ENCODE measurements around the gene PAX7. TPM values are rescaled to one million over a fixed set of nuclear protein-coding genes. Genes with fewer than 3 reads are reported as not detected.

Gene PAX7
- total RNA-seq, 4 donors from 2014 or later = not detected

- TF ChIP-seq CTCF (IDR thresholded peaks at IDR 0.05; ENCODE audit: low read depth) = no peak
Measured at GRCh38 chr1:18644013-18644399, 13.4 kb downstream of the PAX7 start.

GRCh38 chr1:18644446-18644845 lies 13.8 kb downstream of the PAX7 start:
- no peak for TF ChIP-seq CTCF (IDR thresholded peaks at IDR 0.05; ENCODE audit: low read depth)

GRCh38 chr1:18644973-18645746 lies 14.5 kb downstream of the PAX7 start:
- no peak for TF ChIP-seq CTCF (IDR thresholded peaks at IDR 0.05; ENCODE audit: low read depth)

- TF ChIP-seq CTCF (IDR thresholded peaks at IDR 0.05; ENCODE audit: low read depth) = no peak
Measured at GRCh38 chr1:18645747-18646090, 15.1 kb downstream of the PAX7 start.

- TF ChIP-seq CTCF (IDR thresholded peaks at IDR 0.05; ENCODE audit: low read depth) = no peak
Measured at GRCh38 chr1:18646091-18646785, 15.6 kb downstream of the PAX7 start.

- no peak for TF ChIP-seq CTCF (IDR thresholded peaks at IDR 0.05; ENCODE audit: low read depth)
Measured at GRCh38 chr1:18646786-18647410, 16.3 kb downstream of the PAX7 start.

- no peak for TF ChIP-seq CTCF (IDR thresholded peaks at IDR 0.05; ENCODE audit: low read depth)
Measured at GRCh38 chr1:18647681-18648214, 17.1 kb downstream of the PAX7 start.
